Trophoblast cell (in vitro differentiated cells and primary cell): ENCODE measurements around the gene NCAM1.

Experiments
- DNase-seq, 2 donors: peaks; one replicate each; pipeline ENCODE4 v3.0.0-alpha.2; 2016
- H2AFZ ChIP-seq: 2 replicates; pipeline ENCODE4 v1.6.1; 2013; ENCODE audit warnings: low read length, moderate library complexity, mild to moderate bottlenecking; ENCODE audit not compliant: insufficient read depth, poor library complexity
- H2AK5ac ChIP-seq: 2 replicates; pipeline ENCODE4 v1.6.1; 2013; ENCODE audit warnings: mild to moderate bottlenecking, low read length
- H2BK120ac ChIP-seq: 2 replicates; pipeline ENCODE4 v1.6.1; 2013; ENCODE audit warnings: low read length, mild to moderate bottlenecking, moderate library complexity; ENCODE audit not compliant: insufficient read depth, poor library complexity
- H2BK12ac ChIP-seq: 2 replicates; pipeline ENCODE4 v1.6.1; 2013; ENCODE audit warnings: mild to moderate bottlenecking, low read length, moderate library complexity
- H2BK5ac ChIP-seq: 2 replicates; pipeline ENCODE4 v1.6.1; 2013; ENCODE audit warnings: low read length, low read depth, moderate library complexity, mild to moderate bottlenecking; ENCODE audit not compliant: poor library complexity
- H3K14ac ChIP-seq: 2 replicates; pipeline ENCODE4 v1.6.1; 2013; ENCODE audit warnings: mild to moderate bottlenecking, low read length
- H3K18ac ChIP-seq: 2 replicates; pipeline ENCODE4 v1.6.1; 2013; ENCODE audit warnings: mild to moderate bottlenecking, low read length
- H3K23ac ChIP-seq: 2 replicates; pipeline ENCODE4 v1.6.1; 2013; ENCODE audit warnings: low read length
- H3K27ac ChIP-seq: 2 replicates; pipeline ENCODE4 v1.5.1; 2013; ENCODE audit warnings: low read depth, mild to moderate bottlenecking, inconsistent platforms, low read length, moderate library complexity
- H3K27me3 ChIP-seq: 2 replicates; pipeline ENCODE4 v1.6.1; 2013; ENCODE audit warnings: inconsistent platforms, mild to moderate bottlenecking, low read length, moderate library complexity; ENCODE audit not compliant: insufficient read depth
- H3K36me3 ChIP-seq, 2 experiments: 1 replicate in 1 of 2; 2 replicates in 1 of 2; pipeline ENCODE4 v1.6.1; 2013; ENCODE audit warnings: low read length in 2 of 2, mild to moderate bottlenecking in 2 of 2, moderate library complexity in 1 of 2; ENCODE audit not compliant: insufficient read depth in 2 of 2, control insufficient read depth in 1 of 2
- H3K4ac ChIP-seq: 2 replicates; pipeline ENCODE4 v1.6.1; 2013; ENCODE audit warnings: low read depth, mild to moderate bottlenecking, low read length, moderate library complexity
- H3K4me1 ChIP-seq, 2 experiments: 1 replicate in 1 of 2; 2 replicates in 1 of 2; pipeline ENCODE4 v1.6.1; 2013; ENCODE audit warnings: low read length in 2 of 2, mild to moderate bottlenecking in 2 of 2, moderate library complexity in 1 of 2; ENCODE audit not compliant: insufficient read depth in 2 of 2, control insufficient read depth in 1 of 2
- H3K4me2 ChIP-seq: 2 replicates; pipeline ENCODE4 v1.6.1; 2013; ENCODE audit warnings: inconsistent platforms, mild to moderate bottlenecking, low read length, moderate library complexity
- H3K4me3 ChIP-seq: 2 replicates; pipeline ENCODE4 v1.5.1; 2013; ENCODE audit warnings: mild to moderate bottlenecking, low read depth, low read length, inconsistent platforms
- H3K79me1 ChIP-seq: one replicate; pipeline ENCODE4 v1.6.1; 2013; ENCODE audit warnings: low read length
- H3K79me2 ChIP-seq: 2 replicates; pipeline ENCODE4 v1.6.1; 2013; ENCODE audit warnings: low read length, mild to moderate bottlenecking; ENCODE audit not compliant: control insufficient read depth, insufficient read depth, poor library complexity
- H3K9ac ChIP-seq: 2 replicates; pipeline ENCODE4 v1.6.1; 2013; ENCODE audit warnings: mild to moderate bottlenecking, low read length
- H3K9me3 ChIP-seq: 2 replicates; pipeline ENCODE4 v1.6.1; 2013; ENCODE audit warnings: low read depth, mild to moderate bottlenecking, control low read depth, inconsistent platforms, low read length; ENCODE audit not compliant: insufficient read depth
- H4K12ac ChIP-seq: 2 replicates; pipeline ENCODE4 v1.6.1; 2013; ENCODE audit warnings: low read depth, mild to moderate bottlenecking, low read length, moderate library complexity
- H4K8ac ChIP-seq: 2 replicates; pipeline ENCODE4 v1.6.1; 2013; ENCODE audit warnings: low read depth, mild to moderate bottlenecking, low read length, moderate library complexity
- H4K91ac ChIP-seq: one replicate; pipeline ENCODE4 v1.6.1; 2013; ENCODE audit warnings: low read depth, mild to moderate bottlenecking, low read length, moderate library complexity
- WGBS: extraction: QIAGEN DNeasy Blood & Tissue Kit; methylation state at CpG from one replicate; pipeline ENCODE4 v1.1.7; 2013; ENCODE audit warnings: missing lambda C conversion rate; ENCODE audit not compliant: insufficient read length, insufficient coverage; ENCODE audit errors: extremely low coverage; 5-methylcytosine and 5-hydroxymethylcytosine counted together

NCAM1 gene

DNA sequence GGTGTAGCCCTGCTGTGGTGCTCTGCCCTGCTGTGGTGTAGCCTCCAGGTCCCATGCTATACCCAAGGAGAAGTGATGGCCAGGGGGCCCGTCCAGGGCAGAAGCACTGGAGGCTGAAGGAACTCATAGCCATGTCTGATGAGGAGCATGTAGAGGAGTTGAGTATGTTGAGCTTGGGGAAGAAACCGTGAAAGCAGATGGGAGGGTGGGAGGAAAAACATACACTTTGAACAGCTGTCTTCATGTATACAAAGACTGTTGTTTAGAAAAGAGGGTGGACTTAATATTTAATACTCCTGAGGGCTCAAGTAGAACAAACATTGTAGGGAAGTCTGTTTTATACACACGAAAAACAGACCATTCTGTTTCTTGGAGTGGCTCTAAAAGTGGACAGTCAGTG, 326.6 kb downstream of the NCAM1 start:
- Histone ChIP-seq H2AK5ac (no peak overlapping the region), H3K14ac (no peak overlapping the region), H3K36me3 (no peaks in the 10 kb centered on the region), H4K8ac (no peak overlapping the region), H3K9ac (no peak overlapping the region), H3K4me1 (peaks cover 0 to 2% of the 10 kb centered on the region in 2 experiments), H3K79me1 (no peaks in the 10 kb centered on the region), H3K4ac (no peak overlapping the region), H3K4me2 (no peak overlapping the region), H3K79me2 (no peaks in the 10 kb centered on the region), H3K9me3 (peaks cover 4% of the 10 kb centered on the region), H3K4me3 (no peak overlapping the region), H3K27ac (no peak overlapping the region), H2BK5ac (no peak overlapping the region), H2AFZ (no peak overlapping the region), H3K27me3 (no peaks in the 10 kb centered on the region), H4K12ac (no peak overlapping the region), H2BK120ac (no peak overlapping the region), H4K91ac (no peak overlapping the region), H3K18ac (no peak overlapping the region), H3K23ac (no peak overlapping the region), H2BK12ac (no peak overlapping the region)
- no CpG with 5 or more reads among the region's 3 CpGs for WGBS
- no peak for DNase-seq

- Histone ChIP-seq H3K9ac (no peak overlapping the region), H4K8ac (no peak overlapping the region), H3K23ac (no peak overlapping the region), H2BK120ac (no peak overlapping the region), H2BK5ac (no peak overlapping the region), H3K4ac (no peak overlapping the region), H3K27me3 (no peaks in the 10 kb centered on the region), H3K9me3 (peaks cover 4% of the 10 kb centered on the region), H3K18ac (no peak overlapping the region), H3K14ac (no peak overlapping the region), H4K91ac (no peak overlapping the region), H3K79me1 (no peaks in the 10 kb centered on the region), H3K4me1 (peaks cover 0 to 2% of the 10 kb centered on the region in 2 experiments), H3K27ac (no peak overlapping the region), H3K4me2 (no peak overlapping the region), H3K36me3 (no peaks in the 10 kb centered on the region), H3K4me3 (no peak overlapping the region), H2BK12ac (no peak overlapping the region), H2AK5ac (no peak overlapping the region), H3K79me2 (no peaks in the 10 kb centered on the region), H4K12ac (no peak overlapping the region), H2AFZ (no peak overlapping the region)
- WGBS, result no CpG with 5 or more reads among the region's 6 CpGs
- DNase-seq, result peak in 1 of 2 donors; percentile 22
Observed at GRCh38 chr11:113288286-113288863, 327.2 kb downstream of the NCAM1 start.

DNA sequence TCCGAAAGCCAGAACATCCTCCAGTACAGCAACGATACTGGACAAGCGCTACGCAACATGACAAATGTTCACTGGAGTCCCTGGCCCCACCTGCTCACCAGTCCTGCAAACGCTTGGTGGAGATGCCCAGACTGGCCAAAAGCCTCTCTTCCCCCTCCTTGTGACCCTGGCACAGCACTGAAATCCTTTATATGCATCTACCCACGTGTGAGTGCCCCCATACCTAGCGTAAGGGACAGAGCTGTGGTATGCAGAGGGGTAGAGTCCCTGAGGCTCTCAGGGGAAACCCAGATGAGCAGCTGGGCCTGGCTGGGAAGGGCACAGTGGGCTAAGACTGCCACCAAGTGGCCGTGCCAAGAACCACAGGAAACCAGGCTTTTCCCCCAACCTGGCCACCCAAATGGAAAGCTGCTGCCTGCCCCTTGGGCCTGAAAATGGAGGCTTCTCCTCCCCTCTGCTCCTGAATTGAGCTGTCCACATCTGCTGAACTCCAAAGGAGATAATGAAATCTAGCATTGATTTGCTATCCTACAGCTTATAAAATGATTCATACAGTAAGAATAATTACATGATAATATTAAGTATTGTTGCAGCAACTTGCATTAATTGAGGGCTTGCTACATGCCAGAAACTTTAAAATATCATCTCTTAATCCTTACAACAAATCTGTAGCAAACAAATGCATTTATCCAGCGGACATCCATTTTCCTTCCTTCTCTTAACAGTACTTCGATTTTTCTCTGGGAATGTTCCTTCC, 328.4 kb downstream of the NCAM1 start:
- Histone ChIP-seq H3K9ac (no peak overlapping the region), H3K23ac (no peak overlapping the region), H4K12ac (no peak overlapping the region), H3K79me2 (no peaks in the 10 kb centered on the region), H3K27ac (no peak overlapping the region), H3K4ac (no peak overlapping the region), H3K36me3 (no peaks in the 10 kb centered on the region), H2AK5ac (no peak overlapping the region), H3K14ac (no peak overlapping the region), H2BK12ac (no peak overlapping the region), H3K4me3 (no peak overlapping the region), H2BK5ac (no peak overlapping the region), H3K9me3 (peaks cover 4% of the 10 kb centered on the region), H3K27me3 (no peaks in the 10 kb centered on the region), H2BK120ac (no peak overlapping the region), H4K91ac (no peak overlapping the region), H4K8ac (no peak overlapping the region), H3K4me1 (peaks cover 0 to 2% of the 10 kb centered on the region in 2 experiments), H3K79me1 (no peaks in the 10 kb centered on the region), H3K18ac (no peak overlapping the region), H2AFZ (no peak overlapping the region), H3K4me2 (no peak overlapping the region)
- DNase-seq, result peak; percentile 38 to 65
- no CpG with 5 or more reads among the region's 10 CpGs for WGBS

GRCh38 chr11:113293936-113294335, 332.7 kb downstream of the NCAM1 start:
- H2BK12ac ChIP-seq, result no peak overlapping the region
- no peaks in the 10 kb centered on the region for H3K79me1 ChIP-seq
- no peak overlapping the region for H2AFZ ChIP-seq
- H3K4me2 ChIP-seq, result no peak overlapping the region
- H3K18ac ChIP-seq, result no peak overlapping the region
- no peaks in the 10 kb centered on the region for H3K9me3 ChIP-seq
- H2BK120ac ChIP-seq, result no peak overlapping the region
- H3K4ac ChIP-seq, result no peak overlapping the region
- H3K9ac ChIP-seq, result no peak overlapping the region
- H4K8ac ChIP-seq, result no peak overlapping the region
- H3K27me3 ChIP-seq, result no peaks in the 10 kb centered on the region
- no peak overlapping the region for H4K12ac ChIP-seq
- no peak overlapping the region for H3K23ac ChIP-seq
- no peak overlapping the region for H3K27ac ChIP-seq
- H2BK5ac ChIP-seq, result no peak overlapping the region
- peaks cover 0 to 6% of the 10 kb centered on the region in 2 experiments for H3K4me1 ChIP-seq
- H3K36me3 ChIP-seq, result no peaks in the 10 kb centered on the region
- no peaks in the 10 kb centered on the region for H3K79me2 ChIP-seq
- peak; percentile 33 to 54 for DNase-seq
- no CpG with 5 or more reads among the region's 5 CpGs for WGBS
- H2AK5ac ChIP-seq, result no peak overlapping the region
- no peak overlapping the region for H4K91ac ChIP-seq
- no peak overlapping the region for H3K4me3 ChIP-seq
- no peak overlapping the region for H3K14ac ChIP-seq
